Measurements from ENCODE around the gene IFNL1. TPM values are rescaled to one million over a fixed set of nuclear protein-coding genes. Genes with fewer than 3 reads are reported as not detected.
"Not testable (repeated sequence)": the region's sequence is repeated elsewhere in the genome, so short reads cannot be mapped to it uniquely, and the experiment has no call there.

IFNL1 gene
- total RNA-seq, 1 donor from 2014 or later: not detected

GRCh38 chr19:39332293-39332692, 36.1 kb downstream of the IFNL1 start:
- DNase-seq (ENCODE audit: low read depth): no peak

- DNase-seq (ENCODE audit: low read depth): not testable (repeated sequence)
These were observed 36.5 kb downstream of the IFNL1 start for GRCh38 chr19:39332738-39333137.

DNA sequence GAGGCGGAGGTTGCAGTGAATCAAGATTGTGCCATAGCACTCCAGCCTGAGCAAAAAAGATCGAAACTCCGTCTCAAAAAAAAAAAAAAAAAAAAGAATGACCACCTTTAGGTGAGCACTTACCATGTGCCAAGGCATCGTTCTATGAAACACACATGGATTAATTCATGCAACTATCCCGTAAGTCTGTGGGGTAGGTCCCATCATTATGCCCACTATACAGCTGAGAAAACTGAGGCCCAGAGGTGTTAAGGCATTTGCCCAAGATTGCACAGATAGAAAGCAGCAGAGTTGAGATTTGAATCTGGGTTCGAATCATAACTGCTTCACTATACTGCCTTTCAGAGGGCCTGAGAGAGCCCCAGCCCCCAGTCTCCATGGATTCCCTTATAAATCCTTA, 37.3 kb downstream of the IFNL1 start:
- DNase-seq (ENCODE audit: low read depth): no peak

GRCh38 chr19:39334444-39334976, 38.3 kb downstream of the IFNL1 start:
- no peak for DNase-seq (ENCODE audit: low read depth)

GRCh38 chr19:39335168-39335548, 39.0 kb downstream of the IFNL1 start:
- DNase-seq (ENCODE audit: low read depth): no peak

GRCh38 chr19:39336483-39336882, 40.3 kb downstream of the IFNL1 start:
- no peak for DNase-seq (ENCODE audit: low read depth)

GRCh38 chr19:39339674-39340073, 43.5 kb downstream of the IFNL1 start:
- no peak for DNase-seq (ENCODE audit: low read depth)

- not testable (repeated sequence) for DNase-seq (ENCODE audit: low read depth)
These were observed 43.9 kb downstream of the IFNL1 start for GRCh38 chr19:39340156-39340555.

DNA sequence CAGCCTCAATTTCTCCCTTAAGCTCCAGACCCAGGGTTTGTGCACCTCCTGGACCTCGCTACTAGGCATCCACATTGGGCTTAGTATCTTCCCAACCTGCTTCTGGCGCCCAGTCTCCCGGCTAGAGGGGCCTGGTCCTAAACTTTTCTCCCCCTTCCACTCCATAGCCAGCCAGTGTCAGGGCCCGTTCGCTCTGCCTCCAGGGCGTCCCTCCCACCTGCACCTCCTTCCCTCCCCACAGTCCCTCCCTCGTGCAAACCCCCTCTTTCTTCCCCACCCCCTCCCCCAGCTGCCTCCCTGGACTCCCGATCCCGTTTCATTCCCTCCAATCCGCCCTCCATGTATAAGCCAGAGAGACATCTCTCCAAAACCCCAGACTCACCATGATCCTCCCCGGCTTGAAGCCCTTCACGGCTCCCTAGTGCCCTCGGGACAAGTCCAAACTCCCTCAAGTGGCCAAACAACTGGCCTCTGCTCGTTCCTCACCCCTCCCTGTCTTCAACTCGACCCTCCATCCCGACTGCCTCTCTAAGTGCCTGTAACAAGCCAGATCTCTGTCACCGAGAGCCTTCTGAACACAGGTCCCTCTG, 45.0 kb downstream of the IFNL1 start:
- DNase-seq (ENCODE audit: low read depth): no peak

DNA sequence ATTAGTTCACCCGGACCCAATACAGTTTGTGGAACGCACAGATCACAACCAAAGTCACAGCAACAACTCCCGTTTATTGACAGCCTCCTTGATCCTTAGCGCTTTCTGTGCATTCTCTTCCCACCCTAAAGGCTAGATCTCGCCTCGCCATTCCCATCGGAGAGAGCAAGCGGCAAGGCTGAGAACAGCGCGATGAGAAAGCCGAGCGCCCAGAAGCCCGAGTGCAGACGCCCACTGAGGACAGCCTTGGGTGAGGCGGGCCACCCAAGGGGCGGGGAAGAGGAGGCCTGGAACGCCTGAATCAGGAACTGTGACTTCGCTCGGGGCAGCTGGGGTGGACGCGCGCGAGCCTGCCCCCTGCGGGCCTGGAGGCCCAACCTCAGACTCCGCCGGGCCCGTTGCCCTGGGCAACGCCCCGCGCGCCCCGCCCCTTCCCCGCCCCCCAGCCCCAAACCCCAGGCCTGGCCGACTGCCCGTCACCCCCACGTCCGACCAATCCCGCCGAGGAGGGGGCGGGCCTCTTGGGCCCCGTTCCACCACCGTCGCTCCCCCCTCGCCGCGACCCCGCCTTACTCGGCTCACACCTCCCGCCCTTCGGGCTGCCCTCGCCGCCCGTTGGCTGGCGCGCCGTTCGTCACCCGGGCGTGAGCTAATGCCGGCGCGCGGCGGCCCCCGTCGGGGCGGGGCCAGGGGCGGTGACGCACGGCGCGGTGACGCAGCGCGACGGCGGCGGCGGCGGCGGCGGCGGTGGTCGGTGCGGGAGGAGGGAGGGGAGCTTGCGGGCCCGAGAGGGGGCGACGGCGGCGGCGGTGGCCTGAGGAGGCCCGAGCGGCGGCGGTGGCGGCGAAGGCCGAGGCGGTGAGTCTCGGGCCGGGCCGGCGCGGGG, 45.8 kb downstream of the IFNL1 start, which contains the start of gene SAMD4B:
Gene SAMD4B (plus strand): TSS at position 703 of the 886 bp plus-strand sequence. CDS start 14,473 bp downstream, outside the sequence.
- peak; percentile 98 for DNase-seq (ENCODE audit: low read depth)

- no peak for DNase-seq (ENCODE audit: low read depth)
These were observed 46.6 kb downstream of the IFNL1 start for GRCh38 chr19:39342647-39343305.

- DNase-seq (ENCODE audit: low read depth): no peak
These were observed 49.7 kb downstream of the IFNL1 start for GRCh38 chr19:39345956-39346355.

- peak; percentile 72 for DNase-seq (ENCODE audit: low read depth)
These were observed 51.3 kb downstream of the IFNL1 start for GRCh38 chr19:39347332-39348164.

Other genes with a start within 250 kb of the IFNL1 start
- not detected in 2 replicates for gene ACP7, start 212.0 kb upstream of the IFNL1 start, total RNA-seq
- gene PAK4, start 170.6 kb upstream of the IFNL1 start, total RNA-seq: 5.8 and 8.5 TPM in 2 replicates
- gene NCCRP1, start 99.4 kb upstream of the IFNL1 start, total RNA-seq: not detected in 2 replicates
- not detected in 2 replicates for gene SYCN, start 92.1 kb upstream of the IFNL1 start, total RNA-seq
- not detected in 2 replicates for gene IFNL3, start 51.4 kb upstream of the IFNL1 start, total RNA-seq
- gene IFNL4, start 47.6 kb upstream of the IFNL1 start, total RNA-seq: not detected in 2 replicates
- gene IFNL2, start 28.0 kb upstream of the IFNL1 start, total RNA-seq: not detected in 2 replicates
- gene LRFN1, start 24.5 kb downstream of the IFNL1 start, total RNA-seq: 0.05 and 0.13 TPM in 2 replicates
- not detected in 2 replicates for gene GMFG, start 39.6 kb downstream of the IFNL1 start, total RNA-seq
- 110 and 138 TPM in 2 replicates for gene SAMD4B, start 46.0 kb downstream of the IFNL1 start, total RNA-seq
- 37.0 and 39.1 TPM in 2 replicates for gene PAF1, start 94.7 kb downstream of the IFNL1 start, total RNA-seq
- 28.1 and 29.3 TPM in 2 replicates for gene MED29, start 95.0 kb downstream of the IFNL1 start, total RNA-seq
- gene ZFP36, start 110.4 kb downstream of the IFNL1 start, total RNA-seq: 6.8 and 7.3 TPM in 2 replicates
- gene PLEKHG2, start 116.3 kb downstream of the IFNL1 start, total RNA-seq: 14.3 and 20.6 TPM in 2 replicates
- 129 and 130 TPM in 2 replicates for gene RPS16, start 139.5 kb downstream of the IFNL1 start, total RNA-seq
- gene SUPT5H, start 149.2 kb downstream of the IFNL1 start, total RNA-seq: 107 and 124 TPM in 2 replicates
- gene TIMM50, start 184.4 kb downstream of the IFNL1 start, total RNA-seq: 65.1 and 71.1 TPM in 2 replicates
- 0.42 and 0.51 TPM in 2 replicates for gene DLL3, start 202.5 kb downstream of the IFNL1 start, total RNA-seq
- not detected in 2 replicates for gene SELENOV, start 218.7 kb downstream of the IFNL1 start, total RNA-seq
- 2.9 and 3.3 TPM in 2 replicates for gene EID2B, start 236.4 kb downstream of the IFNL1 start, total RNA-seq
- 12.9 and 16.4 TPM in 2 replicates for gene EID2, start 243.8 kb downstream of the IFNL1 start, total RNA-seq